SJCRH30 (cell line): ENCODE results near the gene HOXB8. TPM values are rescaled to one million over a fixed set of nuclear protein-coding genes. Genes with fewer than 3 reads are reported as not detected.

Experiments
- DNase-seq, 2 experiments: peaks; one replicate each; pipeline ENCODE4 v3.0.0-alpha.2; 2015 to 2020
- H3K27ac ChIP-seq: fragments of 250-450 bp; sonication (Bioruptor Pico); 2 replicates; pipeline ENCODE4 v1.5.1; 2020; ENCODE audit warnings: mild to moderate bottlenecking, moderate library complexity
- H3K27me3 ChIP-seq: fragments of 250-450 bp; sonication (Bioruptor Pico); 2 replicates; pipeline ENCODE4 v1.5.1; 2020; ENCODE audit warnings: mild to moderate bottlenecking, moderate library complexity
- H3K36me3 ChIP-seq: fragments of 250-450 bp; sonication (Bioruptor Pico); 2 replicates; pipeline ENCODE4 v1.5.1; 2020; ENCODE audit warnings: mild to moderate bottlenecking, moderate library complexity
- H3K4me1 ChIP-seq: fragments of 250-450 bp; sonication (Bioruptor Pico); 2 replicates; pipeline ENCODE4 v1.5.1; 2020; ENCODE audit warnings: mild to moderate bottlenecking, moderate library complexity
- H3K4me3 ChIP-seq: fragments of 250-450 bp; sonication (Bioruptor Pico); 2 replicates; pipeline ENCODE4 v1.5.1; 2020; ENCODE audit warnings: mild to moderate bottlenecking, moderate library complexity
- H3K9me3 ChIP-seq: fragments of 250-450 bp; sonication (Bioruptor Pico); replicated peaks from 2 replicates; pipeline ENCODE4 v1.5.1; 2020; ENCODE audit warnings: mild to moderate bottlenecking, moderate library complexity
- total RNA-seq: library from RNA; depleted of rRNA; stranded (reverse); fragments of >200 nt; shearing (Covaris generic); gene quantifications from 2 replicates; pipeline ENCODE4 v1.2.3, GENCODE V29; 2014

Gene HOXB8
- total RNA-seq, 1 experiment from 2014 or later: 0.38 TPM

DNA sequence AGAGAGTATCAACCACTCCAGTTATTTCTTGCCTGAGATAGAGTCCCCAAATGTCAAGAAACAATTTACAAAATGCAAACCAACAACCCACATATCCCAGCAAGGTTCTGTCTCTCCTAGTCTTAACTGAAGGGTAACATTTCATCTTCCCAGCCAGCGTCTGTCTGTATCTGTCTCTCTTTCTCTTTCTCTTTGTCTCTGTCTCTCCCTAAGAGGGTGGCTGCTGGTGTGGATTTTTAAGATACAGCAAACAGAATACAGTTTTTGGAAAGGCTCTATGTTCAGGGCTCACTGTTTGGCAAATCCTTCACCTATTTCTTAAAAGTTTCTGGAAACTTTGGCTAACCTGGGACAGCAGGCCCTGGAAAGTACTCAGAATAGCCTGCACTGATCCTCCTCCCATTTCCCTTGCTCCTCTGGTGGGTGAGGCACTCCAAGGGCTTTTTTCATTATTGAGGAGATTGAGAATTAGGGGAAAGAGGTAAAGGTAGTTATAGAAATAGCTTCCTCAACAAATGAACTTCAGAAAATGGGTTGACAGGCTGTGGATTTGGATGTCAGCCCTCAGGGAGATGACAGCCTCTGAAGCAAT is 43.2 kb downstream of the HOXB8 start:
- Histone ChIP-seq H3K27me3 (no peaks in the 10 kb centered on the region), H3K36me3 (no peaks in the 10 kb centered on the region), H3K9me3 (no peaks in the 10 kb centered on the region), H3K4me3 (no peak overlapping the region), H3K27ac (no peak overlapping the region), H3K4me1 (0 out of 2 replicates have a peak, but pooled peaks cover 6% of the 10 kb centered on the region)
- DNase-seq: no peak

DNA sequence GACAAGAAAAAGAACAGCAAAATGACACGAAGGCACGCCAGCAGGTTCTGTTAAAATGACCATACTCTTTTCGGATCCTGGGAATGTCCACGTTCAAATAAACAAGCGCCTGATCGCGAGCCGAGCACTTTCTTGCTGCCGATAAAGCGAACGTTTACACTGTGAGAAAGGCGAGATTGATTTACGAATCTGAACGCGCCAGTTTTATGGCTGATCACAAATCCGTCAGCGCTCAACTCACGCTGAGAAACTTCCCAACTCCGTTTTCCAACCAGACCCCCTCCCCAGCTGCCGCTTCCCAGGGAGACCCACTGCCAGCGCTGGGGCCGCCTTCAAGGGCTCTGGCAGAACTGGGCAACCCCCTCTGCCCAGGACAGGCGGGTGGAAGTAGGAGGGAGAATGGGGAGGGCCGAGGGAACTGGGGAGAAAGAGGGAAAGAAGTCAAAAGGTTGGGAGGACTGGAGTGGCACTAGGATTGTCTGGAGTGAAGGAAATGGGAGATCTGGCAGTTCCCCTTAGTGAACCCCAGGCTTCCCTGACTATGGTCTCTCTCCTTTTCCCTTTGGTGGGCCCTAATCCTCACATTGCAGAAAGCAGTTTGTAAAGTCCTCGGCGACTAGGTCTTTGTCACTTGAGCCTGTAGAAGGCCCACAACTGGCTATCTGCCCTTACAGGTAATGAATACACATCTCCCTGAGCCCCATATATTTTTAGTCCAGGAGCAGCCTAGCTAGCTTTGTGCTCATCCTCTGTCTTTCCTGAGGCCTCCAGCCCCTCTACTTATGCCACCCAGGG is 43.9 kb downstream of the HOXB8 start:
- H3K27me3 ChIP-seq: no peaks in the 10 kb centered on the region
- no peak overlapping the region for H3K4me3 ChIP-seq
- H3K9me3 ChIP-seq: no peaks in the 10 kb centered on the region
- 0 out of 2 replicates have a peak, but pooled peaks cover 4% of the 10 kb centered on the region for H3K4me1 ChIP-seq
- no peak overlapping the region for H3K27ac ChIP-seq
- H3K36me3 ChIP-seq: no peaks in the 10 kb centered on the region
- no peak for DNase-seq

DNA sequence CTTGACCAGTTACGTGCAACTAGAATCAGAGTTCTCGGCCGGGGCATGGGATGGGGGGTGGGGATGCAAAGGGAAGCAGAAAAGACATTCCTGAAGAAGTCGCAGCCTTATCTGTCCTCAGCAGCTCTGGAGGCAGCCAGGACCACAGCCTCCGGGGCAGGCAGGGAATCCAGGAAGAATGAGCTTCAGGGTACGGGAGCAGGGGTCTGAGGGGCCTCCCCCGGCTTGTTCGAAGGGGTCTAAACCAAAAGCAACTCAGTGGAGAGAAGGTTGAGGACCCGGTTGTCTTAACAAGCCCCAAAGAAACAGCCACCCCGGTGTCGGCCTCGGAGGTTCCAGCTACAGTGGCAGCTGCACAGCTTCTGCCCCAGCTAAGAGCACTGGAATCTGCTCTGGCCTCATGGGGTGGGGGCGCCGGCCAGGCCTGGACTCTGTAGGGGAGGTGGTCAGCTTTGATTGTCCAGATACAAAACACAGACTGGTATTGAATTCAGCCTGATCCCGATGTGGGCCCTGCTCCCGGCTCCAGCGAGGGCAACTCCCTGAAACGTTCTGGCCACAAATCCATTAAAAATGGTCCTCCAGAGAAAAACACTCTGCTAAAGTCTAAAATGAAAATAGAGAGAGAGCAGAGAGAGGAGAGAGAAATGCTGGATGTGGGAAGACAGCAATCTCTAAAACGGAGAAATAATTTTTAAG is 44.6 kb downstream of the HOXB8 start:
- DNase-seq: no peak
- Histone ChIP-seq H3K36me3 (no peaks in the 10 kb centered on the region), H3K27ac (no peak overlapping the region), H3K27me3 (no peaks in the 10 kb centered on the region), H3K4me3 (no peak overlapping the region), H3K9me3 (no peaks in the 10 kb centered on the region), H3K4me1 (0 out of 2 replicates have a peak, but pooled peaks cover 4% of the 10 kb centered on the region)

DNA sequence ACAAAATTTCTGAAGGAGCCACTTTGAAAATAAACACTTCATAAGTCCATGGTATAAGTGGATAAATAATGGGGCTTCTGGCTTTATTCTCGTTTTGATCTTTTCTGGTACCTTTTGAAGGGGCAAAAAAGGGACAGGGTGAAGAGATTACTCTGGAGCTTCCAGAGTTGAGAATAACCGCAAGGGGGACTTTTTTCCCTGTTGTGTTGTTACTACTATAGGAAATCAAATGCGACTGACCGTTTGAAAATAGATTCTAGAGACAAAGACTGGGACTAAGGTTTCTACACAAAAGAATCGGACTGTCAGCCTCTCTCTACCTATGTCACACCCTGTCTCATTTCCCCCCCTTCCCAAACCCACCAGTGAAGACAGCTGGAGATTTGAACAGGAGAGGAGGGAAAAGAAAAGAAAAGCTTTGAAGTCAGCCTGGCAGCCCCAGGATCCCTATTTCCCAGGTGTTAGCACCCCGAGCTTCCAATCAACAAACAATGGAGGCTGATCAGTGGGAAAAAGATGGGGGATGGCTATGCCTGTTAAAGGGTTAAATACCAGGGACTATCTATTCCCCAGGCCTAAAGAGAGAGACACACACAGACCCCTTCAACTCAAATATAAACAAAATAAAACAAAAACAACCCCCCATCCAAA is 45.3 kb downstream of the HOXB8 start:
- H3K4me1 ChIP-seq: 0 out of 2 replicates have a peak, but pooled peaks cover 4% of the 10 kb centered on the region

DNA sequence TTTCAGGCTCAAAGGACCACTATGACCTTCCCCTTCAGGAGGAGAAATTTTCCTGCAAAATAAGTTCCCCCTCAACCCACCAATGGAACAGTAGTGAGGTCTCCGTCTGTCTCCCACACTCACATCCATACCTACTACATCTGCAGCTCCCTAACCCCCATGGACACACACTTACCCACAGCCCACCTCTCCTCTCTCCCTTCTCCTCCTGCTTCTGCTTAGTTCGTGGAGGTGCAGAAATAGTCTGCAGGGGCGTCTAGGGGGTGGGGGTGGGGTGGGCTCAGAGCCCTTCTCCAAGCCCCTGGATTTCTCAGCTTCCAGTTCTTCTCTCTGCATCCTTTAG is 45.9 kb downstream of the HOXB8 start:
- DNase-seq: no peak
- no peaks in the 10 kb centered on the region for H3K9me3 ChIP-seq
- no peak overlapping the region for H3K27ac ChIP-seq
- H3K36me3 ChIP-seq: no peaks in the 10 kb centered on the region
- no peak overlapping the region for H3K4me3 ChIP-seq
- 0 out of 2 replicates have a peak, but pooled peaks cover 4% of the 10 kb centered on the region for H3K4me1 ChIP-seq
- H3K27me3 ChIP-seq: no peaks in the 10 kb centered on the region

More for the DNA sequence above, 45.3 kb downstream of the HOXB8 start:
- H3K36me3 ChIP-seq: no peaks in the 10 kb centered on the region
- no peaks in the 10 kb centered on the region for H3K27me3 ChIP-seq
- no peak overlapping the region for H3K27ac ChIP-seq
- no peak for DNase-seq
- H3K4me3 ChIP-seq: no peak overlapping the region
- H3K9me3 ChIP-seq: no peaks in the 10 kb centered on the region

DNA sequence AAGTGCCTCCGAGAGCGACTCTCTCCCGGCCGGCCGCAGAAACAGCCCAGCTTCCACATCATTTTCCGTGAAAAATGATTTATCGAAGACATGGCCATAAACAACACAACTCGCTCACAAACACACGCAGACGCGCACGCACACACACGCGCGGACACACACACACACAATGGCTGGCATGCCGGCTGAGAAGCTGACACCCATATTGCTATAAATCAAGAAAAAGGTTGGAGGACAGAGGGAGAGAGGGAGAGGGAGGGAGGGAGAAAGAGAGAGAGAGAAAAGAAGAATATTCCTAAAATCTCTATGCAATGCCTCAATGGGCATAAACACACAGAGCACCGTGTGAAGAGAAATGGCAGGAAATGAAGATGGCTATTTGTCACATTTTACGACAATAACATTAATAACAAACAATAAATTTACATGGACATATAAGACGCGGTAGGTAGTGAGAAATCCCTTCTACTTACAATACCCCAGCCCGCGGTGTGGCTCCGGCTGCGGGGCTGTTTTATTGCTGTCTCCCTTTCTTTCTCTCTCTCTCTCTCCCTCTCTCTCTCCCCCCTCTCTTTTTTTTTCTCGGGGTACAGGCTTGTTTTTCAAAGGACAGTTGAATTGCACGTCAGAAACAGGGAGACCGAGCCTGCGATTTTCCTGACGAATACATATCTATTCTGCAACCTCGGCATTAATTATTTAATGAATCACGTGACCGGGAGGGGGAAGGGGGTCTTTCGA is 46.4 kb downstream of the HOXB8 start:
- Histone ChIP-seq H3K27ac (no peak overlapping the region), H3K27me3 (no peaks in the 10 kb centered on the region), H3K4me1 (0 out of 2 replicates have a peak, but pooled peaks cover 4% of the 10 kb centered on the region), H3K9me3 (no peaks in the 10 kb centered on the region), H3K36me3 (no peaks in the 10 kb centered on the region), H3K4me3 (no peak overlapping the region)
- no peak for DNase-seq

DNA sequence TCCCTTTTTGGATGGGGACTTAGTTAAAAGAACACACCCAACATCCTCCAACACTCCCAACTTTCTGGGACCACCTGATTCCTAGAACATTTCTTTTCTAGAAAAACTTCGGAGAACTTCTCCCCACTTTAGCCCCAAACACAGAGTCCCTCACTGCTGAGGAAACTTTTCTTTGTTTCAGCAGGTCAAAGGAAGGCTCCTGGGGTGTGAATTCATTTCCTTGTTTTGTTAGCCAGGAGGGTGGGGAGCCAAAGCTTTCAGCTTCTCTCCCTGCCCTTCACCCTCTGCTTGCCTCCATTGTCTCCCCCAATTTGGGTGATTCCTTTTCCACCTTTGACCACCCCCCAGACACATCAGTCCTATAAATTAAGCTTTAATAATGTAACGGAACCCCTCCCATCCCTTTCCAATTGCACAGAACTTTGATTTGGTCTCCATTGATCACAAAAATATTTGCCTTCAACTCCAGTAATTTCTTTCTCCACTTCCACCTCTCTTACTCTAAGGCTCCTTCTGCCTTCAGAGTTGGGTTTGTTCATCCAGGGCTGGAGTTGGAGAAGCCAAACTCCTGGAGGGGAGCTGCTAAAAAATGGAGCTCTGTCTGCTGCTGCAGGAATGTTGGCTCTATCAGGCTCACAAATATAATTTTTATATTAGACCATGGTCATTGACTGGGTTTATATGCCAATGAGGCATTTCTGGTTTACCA is 47.3 kb downstream of the HOXB8 start:
- Histone ChIP-seq H3K36me3 (no peaks in the 10 kb centered on the region), H3K27ac (no peak overlapping the region), H3K4me1 (0 out of 2 replicates have a peak, but pooled peaks cover 4% of the 10 kb centered on the region), H3K27me3 (no peaks in the 10 kb centered on the region), H3K9me3 (no peaks in the 10 kb centered on the region), H3K4me3 (no peak overlapping the region)
- no peak for DNase-seq

DNA sequence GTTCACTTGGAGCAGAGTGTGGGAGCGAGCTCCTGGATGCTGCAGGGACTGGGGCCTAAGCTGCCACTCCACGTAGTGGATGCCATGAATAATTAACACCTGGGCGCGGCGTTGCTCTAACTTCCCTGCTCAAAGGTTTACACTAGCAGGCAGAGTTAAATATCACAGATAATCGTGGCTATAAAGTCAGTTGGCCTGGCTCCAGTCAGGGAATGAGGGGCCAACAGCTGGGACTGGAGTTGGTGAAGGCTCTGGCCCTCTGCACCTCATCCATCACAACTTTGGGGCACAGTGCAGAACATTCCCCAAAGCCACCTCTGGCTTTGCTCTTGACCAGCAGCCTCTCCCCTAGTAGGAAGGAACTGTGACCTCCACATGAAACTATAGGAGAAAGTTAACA is 47.9 kb downstream of the HOXB8 start:
- 0 out of 2 replicates have a peak, but pooled peaks cover 4% of the 10 kb centered on the region for H3K4me1 ChIP-seq
- DNase-seq: no peak
- H3K27me3 ChIP-seq: no peaks in the 10 kb centered on the region

DNA sequence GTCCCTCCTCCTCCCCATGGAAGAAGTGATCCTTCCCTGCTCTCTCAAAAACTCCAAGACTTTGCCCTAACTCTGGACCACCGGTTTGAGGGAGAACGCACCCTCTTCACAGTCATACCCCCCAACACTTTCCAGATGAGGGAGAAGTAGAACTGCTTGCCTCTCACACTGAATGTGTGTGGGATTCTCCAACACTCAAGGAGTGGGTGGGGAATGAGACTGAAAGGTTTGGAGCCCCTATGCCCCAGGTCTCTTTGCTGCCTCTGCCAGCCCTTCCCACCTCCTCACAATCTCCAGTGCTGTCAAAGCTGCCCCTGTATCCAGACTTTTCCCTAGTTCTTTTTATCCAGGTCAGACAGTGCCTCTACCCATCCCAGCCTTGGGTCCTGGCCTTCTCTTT is 48.4 kb downstream of the HOXB8 start:
- H3K4me3 ChIP-seq: no peak overlapping the region
- no peak overlapping the region for H3K27ac ChIP-seq
- H3K36me3 ChIP-seq: no peaks in the 10 kb centered on the region
- no peaks in the 10 kb centered on the region for H3K9me3 ChIP-seq
- H3K27me3 ChIP-seq: no peaks in the 10 kb centered on the region
- H3K4me1 ChIP-seq: 0 out of 2 replicates have a peak, but pooled peaks cover 4% of the 10 kb centered on the region
- DNase-seq: no peak

More for the DNA sequence above, 47.9 kb downstream of the HOXB8 start:
- H3K36me3 ChIP-seq: no peaks in the 10 kb centered on the region
- H3K4me3 ChIP-seq: no peak overlapping the region
- no peaks in the 10 kb centered on the region for H3K9me3 ChIP-seq
- H3K27ac ChIP-seq: no peak overlapping the region

DNA sequence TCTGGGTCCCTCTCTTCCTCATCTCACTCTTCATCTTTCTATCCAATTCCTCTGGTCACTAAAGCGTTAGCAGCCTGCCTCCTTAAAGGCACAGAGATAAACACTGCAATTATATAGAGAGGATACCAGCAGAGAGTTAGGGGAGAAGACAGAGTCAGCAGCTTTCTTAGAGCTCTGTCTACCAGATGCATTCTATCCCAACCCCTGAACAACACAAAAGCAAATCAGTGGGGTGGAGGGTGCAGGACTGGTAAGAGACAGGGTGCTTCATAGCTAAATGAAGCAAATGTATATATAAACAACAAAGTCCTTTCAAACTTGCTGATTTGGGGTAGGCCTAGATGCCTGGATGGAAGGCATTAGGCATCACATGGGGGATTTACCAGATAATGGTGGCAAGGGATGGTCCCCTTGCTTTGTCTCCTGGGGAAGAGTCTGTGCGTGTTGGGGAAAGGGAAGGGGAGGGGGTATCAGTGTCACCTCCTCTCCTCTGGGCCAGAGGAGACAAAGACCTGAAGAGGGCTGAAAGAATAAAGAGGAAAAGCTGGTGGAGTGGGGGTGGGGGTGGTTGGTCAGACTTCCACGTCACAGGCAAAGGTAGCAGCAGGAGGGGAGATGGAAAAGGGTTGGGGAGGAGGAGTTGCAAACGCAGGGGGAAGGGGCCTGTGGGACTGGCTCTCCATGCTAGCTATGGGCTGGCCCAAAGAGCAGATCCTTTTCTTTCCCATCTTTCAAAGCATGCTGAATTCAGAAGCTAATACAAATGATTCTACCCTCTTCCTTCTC is 49.0 kb downstream of the HOXB8 start:
- Histone ChIP-seq H3K27ac (no peak overlapping the region), H3K4me1 (0 out of 2 replicates have a peak, but pooled peaks cover 4% of the 10 kb centered on the region), H3K9me3 (no peaks in the 10 kb centered on the region), H3K4me3 (no peak overlapping the region), H3K27me3 (no peaks in the 10 kb centered on the region), H3K36me3 (no peaks in the 10 kb centered on the region)
- no peak for DNase-seq

DNA sequence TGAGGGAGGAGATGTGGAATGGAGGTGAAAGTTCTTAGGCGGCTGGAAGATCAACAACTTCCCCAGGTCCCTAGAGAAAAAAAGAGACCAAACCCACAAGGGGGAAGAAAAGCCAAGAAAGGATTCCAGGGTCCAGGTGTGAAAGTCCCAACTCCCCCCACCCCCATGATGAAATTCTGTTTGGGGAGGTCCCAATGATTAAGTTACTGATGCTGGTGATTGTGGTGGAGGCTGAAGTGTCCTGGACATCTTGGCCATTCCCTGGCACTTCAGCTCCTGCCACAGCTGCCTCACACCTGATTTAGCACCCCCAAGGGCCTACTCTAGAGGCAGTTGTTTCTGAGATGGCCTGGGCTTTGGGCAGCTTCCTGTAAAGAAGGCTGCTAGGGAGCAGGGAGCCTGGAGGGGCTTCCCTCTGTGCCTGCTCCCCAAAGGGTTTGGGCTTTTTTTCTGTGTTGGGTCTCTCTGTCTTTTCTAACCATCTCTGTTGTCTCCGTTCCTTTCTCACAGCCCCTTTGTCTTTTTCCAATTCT is 50.0 kb downstream of the HOXB8 start:
- no peak overlapping the region for H3K27ac ChIP-seq
- H3K4me3 ChIP-seq: no peak overlapping the region
- H3K27me3 ChIP-seq: no peaks in the 10 kb centered on the region

DNA sequence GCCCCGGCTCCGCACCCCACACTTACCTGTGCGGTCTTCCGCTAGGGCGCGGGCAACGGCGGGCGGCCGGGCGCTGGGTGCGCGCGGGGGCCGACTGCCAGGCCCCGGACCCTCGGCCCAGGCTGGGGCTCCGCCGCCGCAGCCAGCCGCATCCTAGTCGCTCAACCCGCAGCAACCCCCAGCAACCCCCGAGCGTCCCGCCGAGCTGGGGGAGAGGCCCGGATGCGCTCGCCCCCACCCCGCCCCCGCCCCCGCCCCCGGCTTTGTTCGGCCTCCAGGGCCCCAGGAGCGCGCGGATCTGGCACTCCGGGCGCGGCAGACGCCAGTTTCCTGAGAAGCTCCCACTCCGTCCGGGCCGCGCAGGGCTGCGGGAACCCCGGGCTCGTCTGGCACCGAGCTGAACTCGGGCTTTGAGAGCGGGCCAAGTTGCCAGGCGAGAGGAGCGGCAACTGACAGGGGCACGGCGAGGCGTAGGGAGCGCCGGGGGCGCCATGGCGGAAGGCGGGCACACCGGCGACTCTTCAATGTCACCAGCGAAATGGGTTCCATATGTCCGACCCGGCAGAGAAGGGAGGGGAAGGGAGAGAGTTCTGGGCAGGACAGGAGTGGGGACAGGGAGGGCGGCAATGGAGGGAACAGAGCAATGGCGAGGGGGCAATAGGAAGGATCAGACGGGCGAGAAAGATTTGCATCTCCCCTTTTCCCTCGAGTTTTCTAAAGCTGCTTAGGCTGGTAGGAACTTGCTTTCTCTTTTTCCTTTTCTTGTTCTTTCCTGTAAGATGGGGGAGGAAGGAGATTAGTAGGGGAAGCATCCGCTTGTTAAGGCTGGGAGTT is 50.7 kb downstream of the HOXB8 start:
- no peaks in the 10 kb centered on the region for H3K27me3 ChIP-seq
- H3K4me3 ChIP-seq: no peak overlapping the region
- H3K27ac ChIP-seq: no peak overlapping the region
- no peaks in the 10 kb centered on the region for H3K36me3 ChIP-seq
- H3K4me1 ChIP-seq: 0 out of 2 replicates have a peak, but pooled peaks cover 4% of the 10 kb centered on the region
- H3K9me3 ChIP-seq: no peaks in the 10 kb centered on the region
- no peak for DNase-seq

More for the DNA sequence above, 50.0 kb downstream of the HOXB8 start:
- 0 out of 2 replicates have a peak, but pooled peaks cover 4% of the 10 kb centered on the region for H3K4me1 ChIP-seq
- H3K9me3 ChIP-seq: no peaks in the 10 kb centered on the region
- no peaks in the 10 kb centered on the region for H3K36me3 ChIP-seq
- DNase-seq: no peak
